ENCODE data around the gene MAD2L2. TPM values are rescaled to one million over a fixed set of nuclear protein-coding genes. Genes with fewer than 3 reads are reported as not detected.

Gene MAD2L2
- total RNA-seq, 2 donors from 2014 or later = 26.9 to 27.3 TPM

DNA sequence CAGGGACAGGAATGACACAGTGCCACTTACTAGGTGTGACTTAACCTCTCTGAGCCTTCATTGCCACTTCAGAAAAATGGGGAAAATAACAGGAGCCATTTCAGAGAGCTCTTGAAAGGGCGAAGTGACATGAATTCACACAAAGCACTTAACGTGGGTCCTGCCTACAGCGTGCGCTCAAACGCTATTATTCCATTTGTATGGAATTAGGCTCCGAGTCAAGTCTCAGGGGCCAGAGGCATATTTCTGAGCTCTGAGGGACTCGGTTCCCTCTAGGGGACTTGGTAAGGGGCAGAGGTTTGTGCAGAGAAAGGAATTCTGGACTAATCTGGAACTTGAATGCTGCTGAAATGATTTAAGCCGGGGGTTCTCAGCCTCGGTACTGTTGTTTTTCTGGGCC lies 24.6 kb upstream of the MAD2L2 start:
- no peaks in the 10 kb centered on the region for H3K9me3 ChIP-seq
- no peak for ATAC-seq (ENCODE audit: insufficient number of reproducible peaks, low FRiP score, low read depth)
- H3K36me3 ChIP-seq = no peaks in the 10 kb centered on the region
- peaks cover 5 to 17% of the 10 kb centered on the region in 2 donors for H3K4me1 ChIP-seq (ENCODE audit: control insufficient read depth in 1 of 2, low read depth in 2 of 2)
- TF ChIP-seq CTCF (IDR thresholded peaks at IDR 0.05) = no peak
- H3K27ac ChIP-seq = no peak overlapping the region
- no peak overlapping the region for H3K4me3 ChIP-seq
- H3K27me3 ChIP-seq (replicated peaks; ENCODE audit: insufficient read depth) = no peaks in the 10 kb centered on the region
- no peak for DNase-seq (ENCODE audit: low spot score)

DNA sequence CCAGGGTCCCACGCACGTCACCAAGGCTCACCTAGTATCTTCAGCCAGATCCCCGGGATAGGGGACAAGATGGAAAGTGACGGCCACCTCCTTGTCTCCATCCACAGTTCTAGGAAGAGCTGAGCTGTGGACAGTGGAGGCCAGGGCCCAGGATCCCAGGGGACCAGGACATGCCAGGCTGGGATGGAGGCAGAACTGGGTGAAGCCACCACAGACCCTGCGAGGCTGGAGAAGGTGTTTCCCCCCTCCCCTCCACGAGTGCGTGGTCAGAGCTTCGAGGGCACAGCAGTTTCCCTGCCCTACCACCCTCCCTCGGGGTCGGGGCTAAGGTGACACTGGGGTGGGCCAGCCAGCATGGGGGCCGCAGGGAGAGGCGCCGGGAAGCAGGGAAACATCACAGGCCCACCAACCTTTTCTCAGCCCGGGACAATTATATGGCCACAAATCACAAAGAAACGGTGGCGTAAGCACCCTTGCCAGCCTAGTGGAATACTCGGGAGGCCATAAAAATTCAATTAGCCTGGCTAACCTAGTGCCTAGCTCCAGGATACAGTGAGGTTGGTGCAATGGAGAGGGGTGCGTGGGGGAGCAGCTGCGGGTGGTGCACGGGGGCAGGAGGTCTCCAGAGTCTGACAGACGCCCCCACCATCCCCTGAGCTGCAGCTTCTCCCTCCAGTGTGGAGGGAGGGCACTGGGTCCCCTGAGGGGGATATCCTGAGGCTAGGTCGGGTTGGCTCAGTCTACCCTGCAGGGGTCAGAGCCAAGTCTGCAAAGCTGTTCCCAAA lies 23.9 kb upstream of the MAD2L2 start:
- Histone ChIP-seq H3K27me3 (replicated peaks; ENCODE audit: insufficient read depth) (no peaks in the 10 kb centered on the region), H3K4me1 (ENCODE audit: control insufficient read depth in 1 of 2, low read depth in 2 of 2) (peaks cover 5 to 18% of the 10 kb centered on the region in 2 donors), H3K4me3 (no peak overlapping the region), H3K9me3 (no peaks in the 10 kb centered on the region), H3K27ac (no peak overlapping the region), H3K36me3 (no peaks in the 10 kb centered on the region)
- DNase-seq (ENCODE audit: low spot score) = no peak
- no peak for ATAC-seq (ENCODE audit: insufficient number of reproducible peaks, low FRiP score, low read depth)
- TF ChIP-seq CTCF (IDR thresholded peaks at IDR 0.05) = no peak

- H3K9me3 ChIP-seq = no peaks in the 10 kb centered on the region
- no peak overlapping the region for H3K4me3 ChIP-seq
- peaks cover 5 to 18% of the 10 kb centered on the region in 2 donors for H3K4me1 ChIP-seq (ENCODE audit: control insufficient read depth in 1 of 2, low read depth in 2 of 2)
- H3K27ac ChIP-seq = no peak overlapping the region
- no peaks in the 10 kb centered on the region for H3K27me3 ChIP-seq (replicated peaks; ENCODE audit: insufficient read depth)
- DNase-seq (ENCODE audit: low spot score) (no peak), ATAC-seq (ENCODE audit: insufficient number of reproducible peaks, low FRiP score, low read depth) (no peak)
- TF ChIP-seq CTCF (IDR thresholded peaks at IDR 0.05) = no peak
- H3K36me3 ChIP-seq = no peaks in the 10 kb centered on the region
These were observed 23.2 kb upstream of the MAD2L2 start for GRCh38 chr1:11704194-11704529.

- H3K36me3 ChIP-seq = no peaks in the 10 kb centered on the region
- TF ChIP-seq CTCF (IDR thresholded peaks at IDR 0.05) = no peak
- H3K9me3 ChIP-seq = no peaks in the 10 kb centered on the region
- H3K4me3 ChIP-seq = no peak overlapping the region
- ATAC-seq (ENCODE audit: insufficient number of reproducible peaks, low FRiP score, low read depth) = no peak
- no peaks in the 10 kb centered on the region for H3K27me3 ChIP-seq (replicated peaks; ENCODE audit: insufficient read depth)
- peaks cover 5 to 18% of the 10 kb centered on the region in 2 donors for H3K4me1 ChIP-seq (ENCODE audit: control insufficient read depth in 1 of 2, low read depth in 2 of 2)
- no peak for DNase-seq (ENCODE audit: low spot score)
- H3K27ac ChIP-seq = no peak overlapping the region
These were observed 22.6 kb upstream of the MAD2L2 start for GRCh38 chr1:11703357-11704193.

All from thoracic aorta (tissue), 2 donors.